H1 (cell line): ENCODE results near the gene CHRD. TPM values are rescaled to one million over a fixed set of nuclear protein-coding genes. Genes with fewer than 3 reads are reported as not detected.

Experiments used
- RXRA ChIP-seq: IDR thresholded peaks from 2 replicates; pipeline ENCODE4 v1.6.1; 2011; ENCODE audit warnings: low read depth, mild to moderate bottlenecking, low read length, moderate library complexity; ENCODE audit not compliant: insufficient read depth
- SAP30 ChIP-seq: fragments of 300-600 bp; sonication (generic); IDR thresholded peaks from 2 replicates; pipeline ENCODE4 v1.7.1; 2012; ENCODE audit warnings: low read length, moderate library complexity, mild to moderate bottlenecking, inconsistent platforms; ENCODE audit not compliant: insufficient read depth, insufficient replicate concordance
- TBP ChIP-seq: IDR thresholded peaks from 2 replicates; pipeline ENCODE4 v1.6.1; 2011; ENCODE audit warnings: low read depth, low read length, improper control_type of control experiment
- TCF12 ChIP-seq: IDR thresholded peaks from 2 replicates; pipeline ENCODE4 v1.6.1; 2011; ENCODE audit warnings: low read depth, mild to moderate bottlenecking, low read length
- polyA plus RNA-seq, 7 experiments: library from polyadenylated mRNA; depleted of rRNA in 3 of 7; stranded (reverse) in 5 of 7; unstranded in 2 of 7; fragments of >200 nt in 5 of 7; fragments of 200-250 nt in 2 of 7; gene quantifications; 1 replicate in 5 of 7; 2 replicates in 1 of 7; 4 replicates in 1 of 7; pipeline versions ENCODE4 v1.2.1 to v1.2.3, GENCODE V29; 2011 to 2013; ENCODE audit warnings: missing spikeins in 2 of 7, mixed read lengths in 2 of 7
- total RNA-seq: library from RNA; stranded (reverse); fragmentation: NEBNext Ultra II Directional; extraction: Animal tissue kit (Norgen Biotek cat#: 25700); gene quantifications from 2 replicates; pipeline ENCODE4 v1.2.1, GENCODE V29; 2021
- TF ChIP-seq, protein P1 (sequence below): fragments of 300-600 bp; sonication (generic); IDR thresholded peaks from 2 replicates; pipeline ENCODE4 v1.7.1; 2012; ENCODE audit warnings: low read length, moderate library complexity, mild to moderate bottlenecking, inconsistent platforms; ENCODE audit not compliant: insufficient replicate concordance
- TF ChIP-seq, protein P2 (sequence below): IDR thresholded peaks from 2 replicates; pipeline ENCODE4 v1.6.1; 2012; ENCODE audit warnings: low read length, inconsistent platforms
- TF ChIP-seq, protein P3 (sequence below): IDR thresholded peaks from 2 replicates; pipeline ENCODE4 v1.6.1; 2012; ENCODE audit warnings: inconsistent platforms

Gene CHRD
- total and polyA plus RNA-seq, 2 of the 8 experiments (the other 6 are each of a cell fraction or from before 2014, with no cell fraction given), result 0.62 to 0.86 TPM

DNA sequence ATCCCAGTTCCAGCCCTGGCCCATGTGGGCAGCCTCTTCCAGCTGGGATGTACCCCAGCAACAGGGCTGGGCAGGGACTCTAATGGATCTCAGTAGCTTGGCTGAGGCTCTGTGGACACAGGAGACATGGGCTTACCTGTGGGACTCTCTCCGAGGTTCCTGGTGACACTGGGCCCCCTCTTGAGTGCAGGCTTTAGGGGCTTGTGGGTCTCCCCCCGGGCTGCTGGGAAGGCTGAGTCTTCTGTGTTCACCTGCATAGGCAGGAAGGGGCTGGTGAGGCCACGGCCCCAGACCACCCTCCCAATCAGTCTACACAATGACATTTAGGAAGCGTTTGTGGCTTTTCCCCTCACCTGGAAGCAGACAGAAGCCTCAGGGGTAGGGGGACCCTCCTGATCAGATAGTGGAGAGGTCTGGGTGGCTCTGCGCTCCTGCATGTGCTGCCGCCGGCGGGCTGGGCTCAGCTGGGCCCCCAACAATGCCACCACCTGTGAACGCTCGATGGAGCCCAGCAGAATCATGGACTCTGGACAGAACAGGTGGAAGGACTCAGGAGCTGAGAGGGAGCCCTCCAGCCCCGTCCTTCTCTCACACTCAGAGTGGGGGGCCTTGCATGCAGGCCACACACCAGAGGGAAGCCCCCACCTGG is 26.8 kb upstream of the CHRD start (continued):
- TF ChIP-seq, protein P1, sequence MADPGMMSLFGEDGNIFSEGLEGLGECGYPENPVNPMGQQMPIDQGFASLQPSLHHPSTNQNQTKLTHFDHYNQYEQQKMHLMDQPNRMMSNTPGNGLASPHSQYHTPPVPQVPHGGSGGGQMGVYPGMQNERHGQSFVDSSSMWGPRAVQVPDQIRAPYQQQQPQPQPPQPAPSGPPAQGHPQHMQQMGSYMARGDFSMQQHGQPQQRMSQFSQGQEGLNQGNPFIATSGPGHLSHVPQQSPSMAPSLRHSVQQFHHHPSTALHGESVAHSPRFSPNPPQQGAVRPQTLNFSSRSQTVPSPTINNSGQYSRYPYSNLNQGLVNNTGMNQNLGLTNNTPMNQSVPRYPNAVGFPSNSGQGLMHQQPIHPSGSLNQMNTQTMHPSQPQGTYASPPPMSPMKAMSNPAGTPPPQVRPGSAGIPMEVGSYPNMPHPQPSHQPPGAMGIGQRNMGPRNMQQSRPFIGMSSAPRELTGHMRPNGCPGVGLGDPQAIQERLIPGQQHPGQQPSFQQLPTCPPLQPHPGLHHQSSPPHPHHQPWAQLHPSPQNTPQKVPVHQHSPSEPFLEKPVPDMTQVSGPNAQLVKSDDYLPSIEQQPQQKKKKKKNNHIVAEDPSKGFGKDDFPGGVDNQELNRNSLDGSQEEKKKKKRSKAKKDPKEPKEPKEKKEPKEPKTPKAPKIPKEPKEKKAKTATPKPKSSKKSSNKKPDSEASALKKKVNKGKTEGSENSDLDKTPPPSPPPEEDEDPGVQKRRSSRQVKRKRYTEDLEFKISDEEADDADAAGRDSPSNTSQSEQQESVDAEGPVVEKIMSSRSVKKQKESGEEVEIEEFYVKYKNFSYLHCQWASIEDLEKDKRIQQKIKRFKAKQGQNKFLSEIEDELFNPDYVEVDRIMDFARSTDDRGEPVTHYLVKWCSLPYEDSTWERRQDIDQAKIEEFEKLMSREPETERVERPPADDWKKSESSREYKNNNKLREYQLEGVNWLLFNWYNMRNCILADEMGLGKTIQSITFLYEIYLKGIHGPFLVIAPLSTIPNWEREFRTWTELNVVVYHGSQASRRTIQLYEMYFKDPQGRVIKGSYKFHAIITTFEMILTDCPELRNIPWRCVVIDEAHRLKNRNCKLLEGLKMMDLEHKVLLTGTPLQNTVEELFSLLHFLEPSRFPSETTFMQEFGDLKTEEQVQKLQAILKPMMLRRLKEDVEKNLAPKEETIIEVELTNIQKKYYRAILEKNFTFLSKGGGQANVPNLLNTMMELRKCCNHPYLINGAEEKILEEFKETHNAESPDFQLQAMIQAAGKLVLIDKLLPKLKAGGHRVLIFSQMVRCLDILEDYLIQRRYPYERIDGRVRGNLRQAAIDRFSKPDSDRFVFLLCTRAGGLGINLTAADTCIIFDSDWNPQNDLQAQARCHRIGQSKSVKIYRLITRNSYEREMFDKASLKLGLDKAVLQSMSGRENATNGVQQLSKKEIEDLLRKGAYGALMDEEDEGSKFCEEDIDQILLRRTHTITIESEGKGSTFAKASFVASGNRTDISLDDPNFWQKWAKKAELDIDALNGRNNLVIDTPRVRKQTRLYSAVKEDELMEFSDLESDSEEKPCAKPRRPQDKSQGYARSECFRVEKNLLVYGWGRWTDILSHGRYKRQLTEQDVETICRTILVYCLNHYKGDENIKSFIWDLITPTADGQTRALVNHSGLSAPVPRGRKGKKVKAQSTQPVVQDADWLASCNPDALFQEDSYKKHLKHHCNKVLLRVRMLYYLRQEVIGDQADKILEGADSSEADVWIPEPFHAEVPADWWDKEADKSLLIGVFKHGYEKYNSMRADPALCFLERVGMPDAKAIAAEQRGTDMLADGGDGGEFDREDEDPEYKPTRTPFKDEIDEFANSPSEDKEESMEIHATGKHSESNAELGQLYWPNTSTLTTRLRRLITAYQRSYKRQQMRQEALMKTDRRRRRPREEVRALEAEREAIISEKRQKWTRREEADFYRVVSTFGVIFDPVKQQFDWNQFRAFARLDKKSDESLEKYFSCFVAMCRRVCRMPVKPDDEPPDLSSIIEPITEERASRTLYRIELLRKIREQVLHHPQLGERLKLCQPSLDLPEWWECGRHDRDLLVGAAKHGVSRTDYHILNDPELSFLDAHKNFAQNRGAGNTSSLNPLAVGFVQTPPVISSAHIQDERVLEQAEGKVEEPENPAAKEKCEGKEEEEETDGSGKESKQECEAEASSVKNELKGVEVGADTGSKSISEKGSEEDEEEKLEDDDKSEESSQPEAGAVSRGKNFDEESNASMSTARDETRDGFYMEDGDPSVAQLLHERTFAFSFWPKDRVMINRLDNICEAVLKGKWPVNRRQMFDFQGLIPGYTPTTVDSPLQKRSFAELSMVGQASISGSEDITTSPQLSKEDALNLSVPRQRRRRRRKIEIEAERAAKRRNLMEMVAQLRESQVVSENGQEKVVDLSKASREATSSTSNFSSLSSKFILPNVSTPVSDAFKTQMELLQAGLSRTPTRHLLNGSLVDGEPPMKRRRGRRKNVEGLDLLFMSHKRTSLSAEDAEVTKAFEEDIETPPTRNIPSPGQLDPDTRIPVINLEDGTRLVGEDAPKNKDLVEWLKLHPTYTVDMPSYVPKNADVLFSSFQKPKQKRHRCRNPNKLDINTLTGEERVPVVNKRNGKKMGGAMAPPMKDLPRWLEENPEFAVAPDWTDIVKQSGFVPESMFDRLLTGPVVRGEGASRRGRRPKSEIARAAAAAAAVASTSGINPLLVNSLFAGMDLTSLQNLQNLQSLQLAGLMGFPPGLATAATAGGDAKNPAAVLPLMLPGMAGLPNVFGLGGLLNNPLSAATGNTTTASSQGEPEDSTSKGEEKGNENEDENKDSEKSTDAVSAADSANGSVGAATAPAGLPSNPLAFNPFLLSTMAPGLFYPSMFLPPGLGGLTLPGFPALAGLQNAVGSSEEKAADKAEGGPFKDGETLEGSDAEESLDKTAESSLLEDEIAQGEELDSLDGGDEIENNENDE, result no peak
- TF ChIP-seq SAP30 (no peak), TBP (no peak), TCF12 (no peak), RXRA (no peak)
- TF ChIP-seq, protein P2, sequence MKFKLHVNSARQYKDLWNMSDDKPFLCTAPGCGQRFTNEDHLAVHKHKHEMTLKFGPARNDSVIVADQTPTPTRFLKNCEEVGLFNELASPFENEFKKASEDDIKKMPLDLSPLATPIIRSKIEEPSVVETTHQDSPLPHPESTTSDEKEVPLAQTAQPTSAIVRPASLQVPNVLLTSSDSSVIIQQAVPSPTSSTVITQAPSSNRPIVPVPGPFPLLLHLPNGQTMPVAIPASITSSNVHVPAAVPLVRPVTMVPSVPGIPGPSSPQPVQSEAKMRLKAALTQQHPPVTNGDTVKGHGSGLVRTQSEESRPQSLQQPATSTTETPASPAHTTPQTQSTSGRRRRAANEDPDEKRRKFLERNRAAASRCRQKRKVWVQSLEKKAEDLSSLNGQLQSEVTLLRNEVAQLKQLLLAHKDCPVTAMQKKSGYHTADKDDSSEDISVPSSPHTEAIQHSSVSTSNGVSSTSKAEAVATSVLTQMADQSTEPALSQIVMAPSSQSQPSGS, result no peak
- TF ChIP-seq, protein P3, sequence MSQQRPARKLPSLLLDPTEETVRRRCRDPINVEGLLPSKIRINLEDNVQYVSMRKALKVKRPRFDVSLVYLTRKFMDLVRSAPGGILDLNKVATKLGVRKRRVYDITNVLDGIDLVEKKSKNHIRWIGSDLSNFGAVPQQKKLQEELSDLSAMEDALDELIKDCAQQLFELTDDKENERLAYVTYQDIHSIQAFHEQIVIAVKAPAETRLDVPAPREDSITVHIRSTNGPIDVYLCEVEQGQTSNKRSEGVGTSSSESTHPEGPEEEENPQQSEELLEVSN, result no peak
